HG02798 (cell line): Measurements from ENCODE around the gene DRD1.

Source experiments
- ATAC-seq: cut with Tn5 transposase; IDR thresholded peaks from one replicate; pipeline ENCODE4 v1.9.1; 2021; ENCODE audit warnings: mild to moderate bottlenecking; ENCODE audit not compliant: unreplicated experiment, poor library complexity

The DRD1 gene

DNA sequence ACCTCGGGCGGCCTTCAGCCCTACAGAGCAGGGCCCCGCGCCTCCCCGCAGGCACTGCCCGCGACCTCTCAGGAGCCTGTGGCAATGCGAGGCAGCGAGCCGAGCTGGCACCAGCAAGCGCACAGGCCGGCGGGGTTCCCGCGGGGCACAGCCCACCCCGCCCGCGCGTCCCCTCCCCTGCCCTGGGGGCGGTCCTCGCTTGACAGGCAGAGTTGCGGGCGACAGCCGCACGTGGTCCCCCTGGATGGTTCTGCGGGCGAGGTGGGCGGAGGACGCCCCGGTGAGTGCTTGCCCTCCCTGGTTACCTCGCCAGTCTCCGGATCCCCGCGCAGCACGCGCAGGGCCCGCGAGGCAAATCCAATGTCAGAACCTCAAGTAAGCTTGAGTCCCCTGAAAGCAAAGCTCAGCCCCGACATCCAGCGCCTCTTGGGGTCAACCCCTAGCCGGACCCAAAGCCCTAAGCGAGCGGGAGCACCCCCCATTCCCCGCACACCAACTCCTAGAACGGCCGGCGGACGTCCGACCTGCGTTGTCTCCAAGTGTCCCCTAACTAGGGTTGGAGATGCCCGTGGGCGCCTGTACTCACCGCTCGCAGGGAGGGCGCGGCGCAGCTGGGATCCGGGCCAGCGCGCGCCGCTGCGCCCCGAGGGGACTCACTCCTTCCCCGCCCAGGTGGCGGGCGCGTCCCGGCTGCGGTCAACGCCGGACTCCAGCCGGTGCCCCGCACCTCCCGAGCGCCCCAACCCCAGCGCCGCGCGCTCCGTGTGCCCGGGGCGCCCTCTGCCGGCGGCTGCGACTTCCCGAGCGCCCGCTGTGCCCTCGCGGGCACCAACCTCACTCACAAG is at the start of gene DRD1:
TSS of gene DRD1 (minus strand) at position 123 of the 845 bp plus-strand sequence. CDS start 1,083 bp downstream, outside the sequence.
- ATAC-seq: no peak

DNA sequence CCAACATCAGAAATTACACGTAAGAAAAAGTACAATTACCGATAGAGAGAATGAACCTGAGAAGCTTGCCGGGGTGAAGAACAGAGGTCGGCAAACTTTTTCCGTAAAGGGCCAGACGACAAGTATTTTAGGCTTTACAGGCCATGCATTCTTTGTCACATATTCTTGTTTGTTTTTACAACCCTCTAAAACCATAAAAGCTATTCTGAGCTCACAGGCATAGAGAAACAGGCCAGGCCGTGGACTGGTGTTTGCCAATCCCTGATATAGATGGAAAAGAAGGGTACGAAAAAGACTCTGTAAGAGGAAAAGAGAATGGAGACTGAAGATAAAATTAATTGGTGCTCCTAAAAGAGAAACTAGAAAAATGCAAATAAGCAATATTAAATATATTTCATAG is 49.7 kb upstream of the DRD1 start:
- ATAC-seq: no peak

DNA sequence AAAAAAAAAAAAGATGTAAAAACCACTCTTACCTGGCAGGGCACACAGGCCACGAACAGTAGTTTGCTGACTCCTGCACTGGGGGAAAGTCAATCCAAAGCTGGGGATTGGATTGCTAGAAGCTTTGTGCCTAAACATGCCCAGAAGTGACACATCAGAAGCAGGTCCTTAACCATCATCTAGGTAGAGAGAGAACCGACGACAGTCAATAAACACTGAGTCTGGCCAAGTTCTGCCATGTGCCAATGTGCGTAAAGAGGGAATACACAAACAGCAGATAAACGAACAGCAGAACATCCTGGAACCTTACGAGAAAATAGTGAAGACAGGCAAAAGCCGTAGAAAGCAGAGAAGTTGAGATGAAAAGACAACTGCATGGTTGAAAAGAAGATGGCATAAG is 49.3 kb upstream of the DRD1 start:
- ATAC-seq: no peak

DNA sequence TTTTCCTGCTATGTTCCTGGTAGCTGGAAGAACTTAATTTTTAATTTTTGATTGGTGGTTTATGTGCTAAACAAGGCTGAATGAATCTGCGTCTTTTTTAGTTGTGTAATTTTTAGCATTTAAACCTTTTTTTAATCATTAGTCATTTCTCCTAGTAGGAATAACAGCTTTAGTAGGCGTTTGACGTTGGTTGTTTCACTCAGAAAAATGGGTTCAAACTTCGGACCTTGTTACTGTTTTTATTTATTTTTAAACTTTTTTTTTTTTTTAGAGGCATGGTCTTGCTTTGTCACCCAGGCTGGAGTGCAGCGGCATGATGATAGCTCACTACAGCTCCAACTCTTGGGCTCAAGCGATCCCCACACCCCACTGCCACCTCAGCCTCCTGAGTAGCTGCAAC is 47.2 kb upstream of the DRD1 start:
- ATAC-seq: no peak

DNA sequence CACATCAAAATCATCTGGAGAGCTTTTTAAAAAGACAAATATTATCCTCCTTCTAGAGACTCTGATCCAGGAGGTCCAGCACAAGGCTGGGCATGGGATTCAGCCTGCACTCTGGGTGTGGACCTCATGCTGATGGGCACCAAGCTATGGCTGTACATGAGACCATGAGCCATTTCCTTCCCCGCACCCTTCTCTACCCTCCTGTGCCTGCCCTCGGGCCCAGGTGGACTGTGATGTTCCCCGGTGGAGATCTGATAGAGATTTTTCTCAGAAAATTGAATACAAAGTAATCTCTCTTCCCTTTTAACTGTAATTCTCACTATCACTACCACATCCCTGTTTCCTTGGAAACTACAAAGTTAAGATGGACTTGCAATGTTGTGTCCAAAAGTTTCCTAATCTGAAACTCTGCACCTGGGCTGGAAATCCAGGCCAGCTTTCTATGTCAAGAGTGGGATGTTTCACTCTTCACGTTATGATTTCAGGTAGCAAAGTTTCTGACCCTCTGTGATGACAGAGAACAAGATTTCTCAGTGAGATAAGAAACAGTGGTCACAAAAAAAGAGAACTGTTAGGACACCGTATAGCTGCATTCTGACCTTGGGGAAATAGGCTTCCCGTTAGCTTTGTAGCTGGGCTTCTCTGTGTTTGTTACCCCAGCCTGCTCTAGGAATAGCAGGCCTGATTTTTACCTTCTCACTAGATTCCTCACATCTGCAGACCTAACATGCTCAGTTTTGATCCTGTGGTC is 45.9 kb upstream of the DRD1 start:
- no peak for ATAC-seq

DNA sequence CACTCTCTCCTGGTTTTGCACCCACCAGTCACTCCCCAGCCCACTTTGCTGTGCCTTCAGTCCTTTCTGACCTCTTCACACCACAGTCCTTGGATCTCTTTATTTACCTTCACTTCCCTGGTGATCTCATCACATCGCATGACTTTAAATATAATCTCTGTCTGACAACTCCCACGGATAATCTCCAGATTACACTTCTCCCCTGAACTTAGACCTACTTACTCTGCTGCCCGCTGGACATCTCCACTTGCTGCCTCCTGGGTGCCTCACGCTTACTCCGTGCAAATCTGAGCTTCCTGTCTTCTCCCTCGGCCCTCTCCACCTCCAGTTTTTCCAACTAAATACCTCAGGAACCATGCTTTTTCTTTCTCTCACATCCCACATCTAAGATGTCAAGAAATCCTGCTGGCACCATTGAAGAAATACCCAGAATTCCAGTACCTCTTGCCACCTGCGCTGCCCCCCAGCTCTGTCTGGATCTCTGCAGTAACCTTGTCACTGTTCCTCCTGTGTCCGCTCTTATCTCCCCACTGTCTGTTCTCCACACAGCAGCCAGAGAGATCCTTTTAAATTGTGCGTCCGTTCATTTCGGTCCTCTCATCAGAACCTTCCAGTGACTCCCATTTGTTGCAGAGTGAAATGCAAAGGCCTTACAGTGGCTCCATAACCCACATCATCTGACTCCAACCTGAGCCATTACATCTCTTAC is 43.7 kb upstream of the DRD1 start:
- no peak for ATAC-seq

DNA sequence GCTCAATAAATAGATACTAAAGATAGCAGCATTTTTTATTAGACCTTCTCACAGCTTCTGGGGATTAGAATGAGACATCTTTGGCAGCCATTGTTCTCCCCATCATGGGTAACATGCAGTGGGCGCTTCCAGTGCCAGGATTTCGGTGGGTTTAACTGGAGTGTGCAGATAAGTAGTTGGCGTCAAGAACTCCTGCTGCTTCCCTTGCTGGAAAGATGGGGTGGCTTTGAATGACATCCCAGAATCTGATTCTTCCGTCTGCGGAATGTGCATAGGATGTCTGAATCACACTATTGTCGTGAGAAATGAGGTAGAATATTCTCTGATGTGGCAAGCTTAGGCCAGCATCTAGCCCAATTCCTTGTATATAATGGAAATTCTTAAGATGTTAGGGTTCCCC is 41.6 kb upstream of the DRD1 start:
- no peak for ATAC-seq

DNA sequence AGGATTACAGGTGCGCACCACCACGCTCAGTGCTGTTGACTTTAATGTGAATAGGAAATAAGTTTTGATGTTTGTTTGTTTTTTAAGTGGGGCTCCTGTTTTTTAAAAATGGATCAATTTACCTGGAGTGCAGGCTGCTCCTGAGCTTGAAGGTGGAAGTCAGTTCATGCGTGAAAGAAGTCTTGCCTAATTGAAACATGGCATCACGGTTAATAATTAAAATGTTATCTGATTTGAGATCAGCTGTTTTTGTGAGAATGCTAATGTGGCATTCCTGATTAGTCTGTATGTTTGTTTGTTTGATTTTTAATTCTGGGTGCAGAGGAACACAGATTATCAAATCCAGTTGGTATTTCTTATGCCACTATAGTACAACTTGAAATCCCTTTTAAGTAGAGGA is 40.8 kb upstream of the DRD1 start:
- ATAC-seq: no peak

DNA sequence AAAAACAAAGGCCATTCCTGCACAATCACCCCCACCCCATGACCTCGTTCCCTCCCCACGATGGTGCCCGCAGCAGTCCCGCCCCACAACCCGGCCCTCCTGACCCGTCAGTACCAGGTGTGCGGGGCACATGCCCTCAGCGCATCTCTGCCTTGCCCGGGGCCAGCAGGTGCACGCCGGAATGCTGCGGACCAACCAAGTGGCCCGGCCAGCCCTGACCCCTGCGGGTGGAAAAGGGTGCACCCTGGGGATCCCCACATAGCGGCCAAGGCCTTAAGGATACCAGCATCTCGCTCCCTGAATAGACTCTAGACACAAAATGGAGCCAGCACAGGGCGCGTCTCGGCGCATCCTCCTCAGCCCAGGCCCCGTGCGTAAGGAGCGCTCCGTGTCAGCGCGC is 40.3 kb upstream of the DRD1 start:
- ATAC-seq: no peak

DNA sequence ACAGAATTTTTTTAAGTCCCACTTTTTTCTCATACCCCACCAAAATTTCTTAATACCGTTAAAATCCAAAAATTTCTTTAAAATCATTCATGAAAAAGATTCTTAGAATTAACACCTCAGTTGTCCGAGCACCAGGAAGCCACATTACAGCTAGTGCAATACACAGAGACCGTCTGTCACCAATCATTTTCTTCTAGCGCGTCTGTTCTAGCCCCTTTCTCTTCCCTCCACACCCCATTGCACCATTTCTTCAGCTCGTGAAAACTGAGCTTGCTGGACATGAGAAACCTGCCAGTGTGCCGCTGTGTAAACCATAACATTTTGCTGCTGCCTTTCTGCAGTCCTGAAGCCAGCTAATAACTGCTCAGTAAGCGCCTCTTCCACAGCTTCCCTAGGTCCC is 39.4 kb upstream of the DRD1 start:
- no peak for ATAC-seq

DNA sequence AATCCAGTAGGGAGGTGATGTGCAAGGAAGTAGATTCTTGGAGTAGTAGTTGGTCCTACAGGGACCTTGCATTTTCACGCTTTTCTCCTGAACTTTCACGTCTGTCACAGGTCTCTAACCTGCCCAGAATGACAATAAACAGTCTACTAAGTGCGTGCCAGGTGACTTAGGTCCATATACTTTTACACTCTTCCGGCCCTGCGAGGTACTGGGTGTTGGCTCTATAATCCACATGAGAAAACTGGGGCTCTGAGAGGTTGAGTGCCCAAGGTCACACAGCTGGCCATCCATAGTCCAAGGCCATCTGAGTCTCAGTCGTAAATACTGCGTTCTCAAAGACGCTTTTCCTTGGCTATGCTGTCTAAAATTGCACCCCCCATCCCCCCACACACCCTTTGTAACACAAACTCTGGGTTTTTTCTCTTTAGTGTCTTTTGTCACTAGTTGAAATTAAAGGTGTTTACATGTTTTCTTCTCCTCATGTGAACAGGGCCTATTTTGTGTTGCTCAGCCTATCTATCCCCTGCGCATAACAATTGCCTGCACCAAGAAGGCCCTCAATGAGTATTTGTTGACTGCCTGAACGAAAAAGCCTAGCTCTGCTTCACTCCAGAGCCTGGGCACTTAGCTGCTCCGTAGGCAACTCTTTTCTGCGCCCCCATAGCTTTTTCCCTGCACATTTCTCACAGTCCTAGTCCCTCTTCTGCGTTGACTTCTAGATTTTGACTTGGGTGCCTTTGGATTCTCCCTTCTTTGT is 35.3 kb upstream of the DRD1 start:
- no peak for ATAC-seq

DNA sequence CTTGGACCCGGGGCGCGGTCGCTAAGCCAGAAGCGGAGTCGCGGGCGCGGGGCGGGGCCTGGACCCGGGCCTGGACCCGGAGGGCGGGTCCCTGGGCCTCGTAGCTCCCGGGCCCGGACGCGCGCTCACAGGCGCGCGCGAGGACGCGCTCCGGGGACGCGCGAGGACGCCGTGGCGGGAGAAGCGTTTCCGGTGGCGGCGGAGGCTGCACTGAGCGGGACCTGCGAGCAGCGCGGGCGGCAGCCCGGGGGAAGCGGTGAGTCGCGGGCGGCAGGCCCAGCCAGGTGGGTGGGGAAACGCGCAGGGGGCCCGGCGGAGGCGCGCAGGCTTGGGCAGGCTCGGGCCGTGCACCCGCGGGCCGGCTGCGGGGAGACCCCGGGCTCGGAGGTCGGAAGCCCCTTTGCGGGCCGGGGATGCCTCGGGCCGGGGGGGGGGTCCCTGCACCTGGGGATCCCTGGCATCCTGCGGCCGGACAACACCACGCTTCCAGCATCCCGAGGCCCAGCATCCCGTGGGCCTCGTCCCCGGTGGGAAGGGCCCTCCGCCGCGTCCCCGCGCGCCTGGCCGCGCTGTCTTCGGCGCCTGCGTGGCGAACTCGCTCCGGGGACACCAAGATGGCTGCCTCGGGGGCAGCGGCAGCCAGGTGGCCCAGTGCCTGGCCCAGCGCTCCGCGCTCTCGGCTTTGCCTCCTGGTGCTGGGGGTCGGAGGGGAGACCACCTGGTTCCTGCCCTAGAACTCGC is 34.6 kb upstream of the DRD1 start, which contains the start of gene SFXN1:
TSS of gene SFXN1 (plus strand) at position 177 of the 741 bp plus-strand sequence. CDS start 13,544 bp downstream, outside the sequence.
- peak; percentile 90 for ATAC-seq

DNA sequence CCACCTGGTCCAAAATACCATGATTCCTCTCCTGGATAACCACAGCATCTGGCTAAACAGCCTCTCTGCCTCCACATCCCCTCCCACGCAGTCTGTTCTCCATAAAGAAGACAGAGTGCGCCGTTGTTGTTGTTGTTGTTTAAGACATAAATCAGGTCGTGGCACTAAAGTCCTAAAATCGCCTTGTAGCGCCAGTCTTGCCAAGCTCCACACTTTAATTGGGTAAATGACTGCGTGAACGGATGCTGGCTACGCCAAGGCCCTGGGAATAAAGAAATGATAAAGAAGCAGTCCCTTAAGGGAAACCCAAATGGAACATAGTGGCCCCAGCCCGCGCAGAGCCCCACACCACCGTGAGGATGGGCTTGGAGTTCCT is 34.0 kb upstream of the DRD1 start:
- ATAC-seq: no peak

DNA sequence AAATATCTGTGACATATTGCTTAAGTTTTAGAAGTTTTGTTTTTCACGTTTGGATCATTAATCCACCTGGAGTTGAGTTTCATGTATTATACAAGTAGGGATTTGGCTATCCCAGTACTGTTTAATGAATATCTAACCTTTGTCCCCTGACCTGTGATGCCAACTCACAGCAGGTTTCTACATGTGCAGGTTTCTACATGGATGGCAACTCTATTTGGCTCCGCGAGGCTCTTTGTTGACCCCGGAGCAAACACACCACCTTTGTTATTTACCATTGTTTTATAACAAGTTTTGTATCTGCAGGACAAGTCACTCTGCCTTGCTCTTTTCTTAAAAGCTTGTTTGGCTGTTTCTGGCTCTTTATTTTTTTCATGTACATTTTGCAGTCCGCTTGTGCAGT is 33.5 kb upstream of the DRD1 start:
- ATAC-seq: no peak

DNA sequence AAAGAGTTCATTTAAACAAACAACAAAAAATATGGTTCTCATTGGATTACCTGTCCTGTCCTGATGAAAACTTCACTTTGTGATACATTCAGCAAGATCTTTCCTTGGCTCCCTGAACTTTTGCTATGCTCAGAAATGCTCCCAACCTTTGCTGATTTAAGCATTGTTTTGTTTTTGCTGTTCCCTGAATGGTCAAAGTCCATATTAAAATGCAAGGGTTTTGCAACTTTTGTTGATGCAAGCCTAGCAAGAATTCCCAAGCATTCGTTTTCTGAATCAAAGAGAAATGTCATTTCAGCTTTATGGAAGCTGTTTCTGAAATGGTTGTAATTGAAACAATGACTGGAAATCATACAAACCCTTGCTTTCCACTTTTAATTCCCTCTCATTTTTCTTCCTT is 31.3 kb upstream of the DRD1 start:
- no peak for ATAC-seq

DNA sequence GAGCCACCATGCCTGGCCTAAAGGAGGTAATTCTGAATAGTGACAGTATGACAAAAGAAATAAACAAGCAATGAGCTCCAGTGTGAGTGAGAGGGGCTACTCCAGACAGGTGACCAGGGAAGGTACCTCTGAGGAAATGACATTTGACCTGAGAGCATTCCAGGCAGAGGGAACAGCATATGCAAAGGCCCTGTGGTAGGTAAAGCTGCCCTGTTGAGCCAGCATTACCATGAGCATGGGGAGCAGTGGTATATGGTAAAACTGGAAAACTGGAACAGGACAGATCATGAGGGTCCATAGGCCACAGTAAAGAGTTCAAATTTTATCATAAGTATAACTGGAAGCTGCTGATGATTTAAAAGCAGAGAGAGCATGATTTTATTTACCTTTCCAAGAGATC is 28.4 kb upstream of the DRD1 start:
- ATAC-seq: no peak

DNA sequence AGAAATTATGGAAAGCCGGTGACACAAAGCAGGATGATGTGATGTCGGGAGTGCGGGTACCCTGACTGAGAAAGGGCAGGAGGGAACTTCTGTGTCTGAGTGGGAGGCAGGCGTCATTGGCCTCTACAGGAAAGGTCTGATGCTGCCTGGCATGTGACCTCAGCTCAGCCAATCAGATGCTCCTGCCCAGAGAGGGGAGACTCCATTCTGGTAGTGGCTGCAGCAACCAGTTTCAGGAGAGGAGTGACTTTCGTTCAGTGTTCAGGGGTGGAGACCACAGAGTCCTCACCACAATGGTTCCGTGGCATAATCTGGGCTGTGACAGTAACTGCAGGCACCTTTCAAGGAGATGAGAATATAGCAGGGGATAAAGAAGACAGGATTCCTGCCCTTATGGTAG is 27.6 kb upstream of the DRD1 start:
- no peak for ATAC-seq

DNA sequence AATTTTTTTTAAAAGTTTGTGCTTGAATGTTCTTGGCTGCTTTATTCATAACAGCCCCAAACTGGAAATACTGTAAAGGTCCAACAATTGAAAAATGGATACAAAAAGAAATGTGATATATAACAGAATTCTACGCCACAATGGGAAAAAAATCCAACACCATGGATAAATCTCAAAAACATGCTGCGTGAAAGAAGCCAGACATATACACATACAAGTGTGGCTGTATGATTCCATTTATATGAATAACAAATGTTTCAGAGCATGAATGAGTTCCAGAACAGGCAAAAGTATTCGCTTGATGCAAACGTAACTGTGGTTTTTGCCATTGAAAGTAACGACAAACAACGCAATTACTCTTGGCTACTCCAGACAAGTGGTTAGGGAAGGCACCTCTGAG is 27.2 kb upstream of the DRD1 start:
- ATAC-seq: no peak

DNA sequence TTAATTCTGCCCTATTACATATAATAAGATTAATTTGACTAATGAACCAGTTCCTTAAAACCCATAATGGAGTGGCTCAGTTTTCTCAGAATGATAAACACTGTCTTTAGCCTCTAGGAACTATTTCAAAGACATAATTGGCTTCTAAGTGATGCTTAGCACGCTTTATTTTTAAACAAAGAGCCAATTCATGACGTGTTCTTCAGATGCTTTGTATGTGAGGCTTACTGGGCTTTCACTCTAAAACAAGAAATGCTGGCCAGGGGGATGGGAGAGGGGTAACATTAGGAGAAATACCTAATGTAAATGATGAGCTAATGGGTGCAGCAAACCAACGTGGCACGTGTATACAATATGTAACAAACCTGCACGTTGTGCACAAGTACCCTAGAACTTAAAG is 26.8 kb upstream of the DRD1 start:
- ATAC-seq: no peak

DNA sequence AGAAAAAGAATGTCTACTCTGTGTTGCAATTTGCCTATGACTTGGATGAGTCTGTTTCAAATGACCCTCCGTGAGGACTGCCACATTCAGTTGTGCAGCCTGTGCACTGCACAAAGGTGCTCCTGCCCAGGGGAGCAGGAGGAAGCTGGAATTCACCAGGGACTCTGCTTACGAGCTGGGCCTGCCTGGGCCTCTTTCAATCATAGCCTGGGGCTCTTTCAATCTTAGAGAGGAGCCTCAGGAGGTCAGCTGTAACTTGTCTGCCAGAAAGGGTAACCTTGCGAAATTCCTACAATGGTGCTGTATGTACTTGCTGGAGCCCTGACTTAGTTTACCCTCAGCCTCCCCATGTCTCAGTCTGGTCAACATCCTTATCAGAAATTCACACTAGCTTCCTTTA is 25.9 kb upstream of the DRD1 start:
- no peak for ATAC-seq
